Spleen (tissue), 7 donors: ENCODE data around the gene GSTT4.

Experiments used
- POLR2AphosphoS5 ChIP-seq, 3 donors: sonication (generic); formaldehyde crosslinking; IDR thresholded peaks; one replicate each; pipeline ENCODE4 v1.5.1; 2017; ENCODE audit warnings: antibody characterized with exemption in 3 of 3
- TF ChIP-seq, protein P1 (sequence below), 11 experiments: fragments of 200-600 bp in 7 of 11; fragments of 450-650 bp in 4 of 11; sonication (generic) in 4 of 11; IDR thresholded peaks in 8 of 11; conservative IDR thresholded peaks in 3 of 11; 1 replicate in 7 of 11; 2 replicates in 4 of 11; pipeline versions ENCODE4 v1.4.0 to v1.8.0; 2016 to 2021; ENCODE audit warnings: antibody characterized with exemption in 11 of 11, inconsistent platforms in 4 of 11, mild to moderate bottlenecking in 1 of 11
- donor health status: DM: no; HTN: no; CAD: no; lungs with moderate emphysema.
- donor health status: DM: no; HTN: no; CAD: no.
- donor health status: DM: no; HTN: no; CAD: no.

DNA sequence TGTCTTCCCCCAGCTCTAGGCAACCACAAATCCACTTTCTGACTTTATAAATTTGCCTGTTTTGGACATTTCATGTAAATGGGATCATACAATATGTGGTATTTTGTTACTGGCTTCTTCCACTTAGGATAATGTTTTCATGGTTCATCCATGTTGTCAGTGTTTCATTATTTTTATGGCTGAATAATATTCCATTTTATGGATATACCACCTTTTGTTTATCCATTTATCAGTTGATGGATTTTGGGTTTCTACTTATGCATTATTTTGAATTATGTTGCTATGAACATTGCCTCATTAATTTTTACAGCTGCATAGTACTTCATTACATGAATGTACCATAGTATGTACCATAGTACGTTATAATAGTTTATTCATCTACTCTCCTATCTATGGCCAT is 10.9 kb upstream of the GSTT4 start:
- TF ChIP-seq, protein P1, sequence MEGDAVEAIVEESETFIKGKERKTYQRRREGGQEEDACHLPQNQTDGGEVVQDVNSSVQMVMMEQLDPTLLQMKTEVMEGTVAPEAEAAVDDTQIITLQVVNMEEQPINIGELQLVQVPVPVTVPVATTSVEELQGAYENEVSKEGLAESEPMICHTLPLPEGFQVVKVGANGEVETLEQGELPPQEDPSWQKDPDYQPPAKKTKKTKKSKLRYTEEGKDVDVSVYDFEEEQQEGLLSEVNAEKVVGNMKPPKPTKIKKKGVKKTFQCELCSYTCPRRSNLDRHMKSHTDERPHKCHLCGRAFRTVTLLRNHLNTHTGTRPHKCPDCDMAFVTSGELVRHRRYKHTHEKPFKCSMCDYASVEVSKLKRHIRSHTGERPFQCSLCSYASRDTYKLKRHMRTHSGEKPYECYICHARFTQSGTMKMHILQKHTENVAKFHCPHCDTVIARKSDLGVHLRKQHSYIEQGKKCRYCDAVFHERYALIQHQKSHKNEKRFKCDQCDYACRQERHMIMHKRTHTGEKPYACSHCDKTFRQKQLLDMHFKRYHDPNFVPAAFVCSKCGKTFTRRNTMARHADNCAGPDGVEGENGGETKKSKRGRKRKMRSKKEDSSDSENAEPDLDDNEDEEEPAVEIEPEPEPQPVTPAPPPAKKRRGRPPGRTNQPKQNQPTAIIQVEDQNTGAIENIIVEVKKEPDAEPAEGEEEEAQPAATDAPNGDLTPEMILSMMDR (IDR thresholded peaks at IDR 0.05 in 8 of 11, conservative IDR thresholded peaks at IDR 0.05 in 3 of 11), result no peak
- no peak for TF ChIP-seq POLR2AphosphoS5 (IDR thresholded peaks at IDR 0.05)
